ENCODE data around the gene DUSP1. TPM values are rescaled to one million over a fixed set of nuclear protein-coding genes. Genes with fewer than 3 reads are reported as not detected.
"Not testable (repeated sequence)": the region's sequence is repeated elsewhere in the genome, so short reads cannot be mapped to it uniquely, and the experiment has no call there.

DUSP1 gene
- polyA plus RNA-seq, 1 donor (not counting 4 experiments of a cell fraction or from before 2014, with no cell fraction given), result 174 TPM

DNA sequence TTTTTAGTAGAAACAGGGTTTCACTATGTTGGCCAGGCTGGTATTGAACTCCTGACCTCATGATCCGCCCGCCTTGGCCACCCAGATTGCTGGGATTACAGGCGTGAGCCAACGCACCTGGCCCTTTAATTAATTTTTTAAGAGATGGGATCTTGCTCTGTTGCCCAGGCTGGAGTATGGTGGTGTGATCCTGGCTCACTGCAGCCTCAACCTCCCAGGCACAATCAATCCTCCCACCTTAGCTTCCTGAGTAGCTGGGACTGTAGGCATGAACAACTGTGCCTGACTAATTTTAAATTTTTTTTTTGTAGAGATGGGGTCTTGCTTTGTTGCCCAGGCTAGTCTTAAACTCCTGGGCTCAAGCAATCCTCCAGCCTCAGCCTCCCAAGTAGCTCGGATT lies 12.3 kb upstream of the DUSP1 start:
- H3K9ac ChIP-seq (ENCODE audit: control insufficient read depth, extremely low read depth, insufficient read depth, low read length); FAIRE-seq; H3K79me2 ChIP-seq (ENCODE audit: control insufficient read depth, insufficient read depth, low read length); DNase-seq (ENCODE audit: low read depth, low spot score); H3K9me1 ChIP-seq (ENCODE audit: control insufficient read depth, extremely low read depth, insufficient read depth, low read length); dilution Hi-C loops (cut with MboI; ENCODE audit: extremely low pct_ligation_motif_present, low sequenced_read_pairs); H3K36me3 ChIP-seq (ENCODE audit: control insufficient read depth in 2 of 2, extremely low read depth in 1 of 2, insufficient read depth in 2 of 2, low read length in 2 of 2); H3K27me3 ChIP-seq (ENCODE audit: control insufficient read depth, extremely low read depth, insufficient read depth, low read length); H3K27ac ChIP-seq (ENCODE audit: control insufficient read depth, insufficient read depth, low read length); H3K4me3 ChIP-seq (ENCODE audit: control insufficient read depth in 2 of 3, extremely low read depth in 1 of 3, insufficient read depth in 2 of 3, low read depth in 1 of 3, low read length in 3 of 3); H3K4me2 ChIP-seq (ENCODE audit: control insufficient read depth, extremely low read depth, insufficient read depth, low read depth, low read length); H4K20me1 ChIP-seq (ENCODE audit: control insufficient read depth, extremely low read depth, insufficient read depth, low read length); H2AFZ ChIP-seq (ENCODE audit: control insufficient read depth, low read length); H3K9me3 ChIP-seq (ENCODE audit: control insufficient read depth, low read depth, low read length): not testable (repeated sequence)
- peaks cover 15% of the 10 kb centered on the region for H3K4me1 ChIP-seq (ENCODE audit: control insufficient read depth, extremely low read depth, insufficient read depth, low read length)

DNA sequence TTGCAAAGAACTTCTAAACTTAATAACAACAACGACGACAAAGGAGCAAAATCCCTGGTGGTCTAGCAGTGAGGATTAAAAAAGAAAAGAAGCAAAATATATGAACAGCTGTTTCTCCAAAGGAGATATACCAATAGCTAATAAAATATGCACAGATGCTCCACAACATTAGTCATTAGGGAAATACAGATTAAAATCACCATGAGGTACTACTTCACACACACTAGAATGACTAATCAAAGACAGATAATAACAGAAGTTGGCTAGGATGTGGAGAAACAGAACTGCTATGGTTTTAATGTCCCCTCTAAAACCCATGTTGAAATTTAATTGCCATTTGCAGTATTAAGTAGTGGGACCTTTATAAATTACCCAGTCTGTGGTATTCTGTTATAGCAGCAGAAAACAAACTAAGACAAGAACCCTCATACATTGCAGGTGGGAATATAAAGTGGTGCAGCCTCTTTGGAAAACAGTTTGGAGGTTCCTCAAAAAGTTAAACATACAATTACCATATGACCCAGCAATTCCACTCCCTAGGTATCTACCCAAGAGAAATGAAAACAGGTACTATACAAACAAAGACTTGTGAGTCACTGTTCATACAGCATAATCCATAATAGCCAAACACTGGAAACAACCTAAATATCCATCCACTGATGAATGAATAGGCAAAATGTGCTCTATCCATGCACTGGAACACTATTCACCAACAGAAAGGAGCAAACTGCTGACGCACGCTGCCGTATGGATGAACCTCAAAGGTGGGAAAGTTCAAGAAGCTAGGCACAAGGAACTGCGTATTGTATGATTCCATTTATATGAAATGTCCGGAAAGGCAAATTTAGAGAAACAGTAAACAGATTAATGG lies 11.4 kb upstream of the DUSP1 start:
- DNase-seq (ENCODE audit: low read depth, low spot score), result no peak
- Histone ChIP-seq H3K79me2 (ENCODE audit: control insufficient read depth, insufficient read depth, low read length) (no peaks in the 10 kb centered on the region), H2AFZ (ENCODE audit: control insufficient read depth, low read length) (no peak overlapping the region), H3K4me1 (ENCODE audit: control insufficient read depth, extremely low read depth, insufficient read depth, low read length) (peaks cover 24% of the 10 kb centered on the region), H3K4me2 (ENCODE audit: control insufficient read depth, extremely low read depth, insufficient read depth, low read depth, low read length) (no peak overlapping the region), H3K9ac (ENCODE audit: control insufficient read depth, extremely low read depth, insufficient read depth, low read length) (no peak overlapping the region), H3K9me1 (ENCODE audit: control insufficient read depth, extremely low read depth, insufficient read depth, low read length) (no peaks in the 10 kb centered on the region), H3K4me3 (ENCODE audit: control insufficient read depth in 2 of 3, extremely low read depth in 1 of 3, insufficient read depth in 2 of 3, low read depth in 1 of 3, low read length in 3 of 3) (no peak overlapping the region), H3K9me3 (ENCODE audit: control insufficient read depth, low read depth, low read length) (no peaks in the 10 kb centered on the region), H3K27me3 (ENCODE audit: control insufficient read depth, extremely low read depth, insufficient read depth, low read length) (no peaks in the 10 kb centered on the region), H3K27ac (ENCODE audit: control insufficient read depth, insufficient read depth, low read length) (no peak overlapping the region), H4K20me1 (ENCODE audit: control insufficient read depth, extremely low read depth, insufficient read depth, low read length) (no peaks in the 10 kb centered on the region), H3K36me3 (ENCODE audit: control insufficient read depth in 2 of 2, extremely low read depth in 1 of 2, insufficient read depth in 2 of 2, low read length in 2 of 2) (no peaks in the 10 kb centered on the region)
- dilution Hi-C loops (cut with MboI; ENCODE audit: extremely low pct_ligation_motif_present, low sequenced_read_pairs), result no loop called here
- no peak for FAIRE-seq
- no peak for TF ChIP-seq EZH2 (IDR thresholded peaks at IDR 0.05; ENCODE audit: low read length)
- TF ChIP-seq, protein P1, sequence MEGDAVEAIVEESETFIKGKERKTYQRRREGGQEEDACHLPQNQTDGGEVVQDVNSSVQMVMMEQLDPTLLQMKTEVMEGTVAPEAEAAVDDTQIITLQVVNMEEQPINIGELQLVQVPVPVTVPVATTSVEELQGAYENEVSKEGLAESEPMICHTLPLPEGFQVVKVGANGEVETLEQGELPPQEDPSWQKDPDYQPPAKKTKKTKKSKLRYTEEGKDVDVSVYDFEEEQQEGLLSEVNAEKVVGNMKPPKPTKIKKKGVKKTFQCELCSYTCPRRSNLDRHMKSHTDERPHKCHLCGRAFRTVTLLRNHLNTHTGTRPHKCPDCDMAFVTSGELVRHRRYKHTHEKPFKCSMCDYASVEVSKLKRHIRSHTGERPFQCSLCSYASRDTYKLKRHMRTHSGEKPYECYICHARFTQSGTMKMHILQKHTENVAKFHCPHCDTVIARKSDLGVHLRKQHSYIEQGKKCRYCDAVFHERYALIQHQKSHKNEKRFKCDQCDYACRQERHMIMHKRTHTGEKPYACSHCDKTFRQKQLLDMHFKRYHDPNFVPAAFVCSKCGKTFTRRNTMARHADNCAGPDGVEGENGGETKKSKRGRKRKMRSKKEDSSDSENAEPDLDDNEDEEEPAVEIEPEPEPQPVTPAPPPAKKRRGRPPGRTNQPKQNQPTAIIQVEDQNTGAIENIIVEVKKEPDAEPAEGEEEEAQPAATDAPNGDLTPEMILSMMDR (optimal IDR thresholded peaks at IDR 0.05 in 1 of 3, IDR thresholded peaks at IDR 0.05 in 1 of 3, conservative IDR thresholded peaks at IDR 0.05 in 1 of 3; ENCODE audit: extremely low read depth in 1 of 3, insufficient read depth in 2 of 3, low read length in 3 of 3), result no peak
